CD4-positive, alpha-beta T cell (primary cell): ENCODE data around the gene VPS36. TPM values are rescaled to one million over a fixed set of nuclear protein-coding genes. Genes with fewer than 3 reads are reported as not detected.

Experiments used
- ATAC-seq: fragments of 200-7000 bp; cut with Tn5 transposase; one replicate; pipeline ENCODE4 v1.10.0; 2022; ENCODE audit warnings: mild to moderate bottlenecking; ENCODE audit not compliant: poor library complexity
- CTCF ChIA-PET: fragments of 350-600 bp; sonication (Branson Sonifier 250); formaldehyde crosslinking; loops from one replicate; lab custom pipeline; 2021; ENCODE audit warnings: antibody characterized with exemption, inconsistent platforms; lab: Charles Lee
- POLR2A ChIA-PET: fragments of 350-600 bp; sonication (Branson Sonifier 250); formaldehyde crosslinking; loops from one replicate; lab custom pipeline; 2021; ENCODE audit warnings: antibody characterized with exemption, inconsistent platforms; lab: Charles Lee
- DNase-seq, 14 experiments: peaks; one replicate each; pipeline ENCODE4 v3.0.0-alpha.2; 2013 to 2020; ENCODE audit warnings: mixed read lengths in 2 of 14
- H3K27ac ChIP-seq, 2 donors: one replicate each; pipeline versions ENCODE4 v1.5.1 to v1.7.0; 2013; ENCODE audit warnings: low read length in 2 of 2, low read depth in 1 of 2, mild to moderate bottlenecking in 1 of 2
- H3K27me3 ChIP-seq, 2 experiments: 1 replicate in 1 of 2; 2 replicates in 1 of 2; pipeline versions ENCODE4 v1.6.1 to v1.7.0; 2013; ENCODE audit warnings: low read length in 2 of 2, control low read depth in 1 of 2, mild to moderate bottlenecking in 1 of 2, moderate library complexity in 1 of 2; ENCODE audit not compliant: insufficient read depth in 2 of 2, control insufficient read depth in 1 of 2
- H3K36me3 ChIP-seq: one replicate; pipeline ENCODE4 v1.6.1; 2013; ENCODE audit warnings: low read length, control low read depth; ENCODE audit not compliant: insufficient read depth
- H3K4me1 ChIP-seq: one replicate; pipeline ENCODE4 v1.6.1; 2013; ENCODE audit warnings: low read length, control low read depth; ENCODE audit not compliant: insufficient read depth
- H3K4me3 ChIP-seq: one replicate; pipeline ENCODE4 v1.5.1; 2013; ENCODE audit warnings: mild to moderate bottlenecking, low read length, moderate library complexity
- H3K9me3 ChIP-seq, 2 experiments: 1 replicate in 1 of 2; 2 replicates in 1 of 2; pipeline versions ENCODE4 v1.6.1 to v1.7.0; 2013; ENCODE audit warnings: low read length in 2 of 2, mild to moderate bottlenecking in 2 of 2, control low read depth in 1 of 2, moderate library complexity in 1 of 2; ENCODE audit not compliant: control insufficient read depth in 1 of 2, insufficient read depth in 1 of 2
- H3K27ac Mint-ChIP-seq: one replicate; pipeline ENCODE4 v1.8.0; 2020; ENCODE audit warnings: mixed read lengths
- H3K27me3 Mint-ChIP-seq: one replicate; pipeline ENCODE4 v1.8.0; 2021; ENCODE audit warnings: mixed read lengths
- H3K36me3 Mint-ChIP-seq: one replicate; pipeline ENCODE4 v1.8.0; 2021; ENCODE audit warnings: low read depth, mixed read lengths
- H3K4me1 Mint-ChIP-seq: one replicate; pipeline ENCODE4 v1.8.0; 2021; ENCODE audit warnings: low read depth, mixed read lengths
- H3K4me3 Mint-ChIP-seq: one replicate; pipeline ENCODE4 v1.8.0; 2020; ENCODE audit warnings: mild to moderate bottlenecking, mixed read lengths
- H3K9me3 Mint-ChIP-seq: one replicate; pipeline ENCODE4 v1.8.0; 2020; ENCODE audit warnings: mixed read lengths
- CTCF ChIP-seq: fragments of 200-600 bp; IDR thresholded peaks from one replicate; pipeline ENCODE4 v1.8.0; 2022; ENCODE audit warnings: antibody characterized with exemption, mild to moderate bottlenecking
- intact Hi-C, 2 experiments: fragments of 100-400 bp; cut with DNase I in 1 of 2; cut with micrococcal nuclease in 1 of 2; formaldehyde crosslinking; loops; one replicate each; pipeline versions ENCODE4 v1.15.1 to v1.9.0; 2023 to 2025; cut with DNase I, micrococcal nuclease
- total RNA-seq, 174 experiments: library from RNA in 2 of 174; stranded (reverse) in 2 of 174; gene quantifications; one replicate each; pipeline ENCODE4 v1.2.3 and lab custom pipeline; 2021 to 2026

The VPS36 gene
- total RNA-seq, 2 experiments from 2014 or later, result 29.9 to 31.0 TPM

- Mint-ChIP-seq H3K4me3 (no peak overlapping the region), H3K9me3 (no peaks in the 10 kb centered on the region), H3K4me1 (no peaks in the 10 kb centered on the region), H3K27ac (no peak overlapping the region), H3K27me3 (no peaks in the 10 kb centered on the region), H3K36me3 (no peaks in the 10 kb centered on the region)
- H3K36me3 ChIP-seq, result no peaks in the 10 kb centered on the region
- POLR2A ChIA-PET, result no interaction called here
- no peak for TF ChIP-seq CTCF
- DNase-seq, result no peak
- no peaks in the 10 kb centered on the region for H3K27me3 ChIP-seq
- no peaks in the 10 kb centered on the region for H3K4me1 ChIP-seq
- intact Hi-C loops, result no loop called here
- no peaks in the 10 kb centered on the region for H3K9me3 ChIP-seq
- no peak overlapping the region for H3K27ac ChIP-seq
- H3K4me3 ChIP-seq, result no peak overlapping the region
- CTCF ChIA-PET, result no interaction called here
- no peak for ATAC-seq
Measured at GRCh38 chr13:52383366-52383765, 67.1 kb downstream of the VPS36 start.

GRCh38 chr13:52378312-52378711, 72.1 kb downstream of the VPS36 start:
- Mint-ChIP-seq H3K27ac (no peak overlapping the region), H3K4me1 (no peaks in the 10 kb centered on the region), H3K36me3 (no peaks in the 10 kb centered on the region), H3K27me3 (no peaks in the 10 kb centered on the region), H3K9me3 (no peaks in the 10 kb centered on the region), H3K4me3 (no peak overlapping the region)
- POLR2A ChIA-PET, result no interaction called here
- TF ChIP-seq CTCF, result no peak
- H3K4me1 ChIP-seq, result no peaks in the 10 kb centered on the region
- H3K4me3 ChIP-seq, result no peak overlapping the region
- ATAC-seq (no peak), DNase-seq (no peak)
- intact Hi-C loops, result no loop called here
- no peaks in the 10 kb centered on the region for H3K9me3 ChIP-seq
- no peaks in the 10 kb centered on the region for H3K27me3 ChIP-seq
- no peaks in the 10 kb centered on the region for H3K36me3 ChIP-seq
- H3K27ac ChIP-seq, result no peak overlapping the region
- CTCF ChIA-PET, result no interaction called here

GRCh38 chr13:52377898-52378297, 72.5 kb downstream of the VPS36 start:
- intact Hi-C loops, result no loop called here
- Mint-ChIP-seq H3K4me1 (no peaks in the 10 kb centered on the region), H3K27me3 (no peaks in the 10 kb centered on the region), H3K4me3 (no peak overlapping the region), H3K36me3 (no peaks in the 10 kb centered on the region), H3K9me3 (no peaks in the 10 kb centered on the region), H3K27ac (no peak overlapping the region)
- Histone ChIP-seq H3K4me1 (no peaks in the 10 kb centered on the region), H3K9me3 (no peaks in the 10 kb centered on the region), H3K27me3 (no peaks in the 10 kb centered on the region), H3K36me3 (no peaks in the 10 kb centered on the region), H3K4me3 (no peak overlapping the region), H3K27ac (no peak overlapping the region)
- ChIA-PET CTCF (no interaction called here), POLR2A (no interaction called here)
- DNase-seq, result no peak
- TF ChIP-seq CTCF, result no peak
- no peak for ATAC-seq
